Activated B cell treated with CpG ODN at 0.5 μM for 24 hours (primary cell): ENCODE results near the gene DAZAP1. TPM values are rescaled to one million over a fixed set of nuclear protein-coding genes. Genes with fewer than 3 reads are reported as not detected.

Experiments
- ATAC-seq: fragments of 200-7000 bp; cut with Tn5 transposase; one replicate; pipeline ENCODE4 v1.10.0; 2021; ENCODE audit warnings: low read depth, mild to moderate bottlenecking, moderate library complexity
- CTCF ChIA-PET: fragments of 350-600 bp; sonication (Branson Sonifier 250); formaldehyde crosslinking; loops from one replicate; lab custom pipeline; 2021; ENCODE audit warnings: antibody characterized with exemption; lab: Charles Lee
- POLR2A ChIA-PET: fragments of 350-600 bp; sonication (Branson Sonifier 250); formaldehyde crosslinking; loops from one replicate; lab custom pipeline; 2021; ENCODE audit warnings: antibody characterized with exemption; lab: Charles Lee
- DNase-seq: peaks from one replicate; pipeline ENCODE4 v3.0.0; 2022
- H3K27ac Mint-ChIP-seq: one replicate; pipeline ENCODE4 v1.8.0; 2020; ENCODE audit warnings: mixed read lengths
- H3K27me3 Mint-ChIP-seq: one replicate; pipeline ENCODE4 v1.8.0; 2021; ENCODE audit warnings: mixed read lengths
- H3K36me3 Mint-ChIP-seq: one replicate; pipeline ENCODE4 v1.8.0; 2021; ENCODE audit warnings: low read depth, mixed read lengths
- H3K4me1 Mint-ChIP-seq: one replicate; pipeline ENCODE4 v1.8.0; 2021; ENCODE audit warnings: mixed read lengths
- H3K4me3 Mint-ChIP-seq: one replicate; pipeline ENCODE4 v1.8.0; 2020; ENCODE audit warnings: mild to moderate bottlenecking, mixed read lengths
- H3K9me3 Mint-ChIP-seq: one replicate; pipeline ENCODE4 v1.8.0; 2020; ENCODE audit warnings: mixed read lengths
- CTCF ChIP-seq: fragments of 200-600 bp; IDR thresholded peaks from one replicate; pipeline ENCODE4 v1.8.0; 2022; ENCODE audit warnings: antibody characterized with exemption, mild to moderate bottlenecking
- intact Hi-C: fragments of 100-400 bp; cut with micrococcal nuclease; formaldehyde crosslinking; loops from one replicate; pipeline ENCODE4 v1.15.1; 2024
- total RNA-seq: library from RNA; stranded (reverse); gene quantifications from 2 replicates; pipeline ENCODE4 v1.2.3, GENCODE V29; 2022

The DAZAP1 gene
- total RNA-seq, 1 donor from 2014 or later, result 195 TPM

GRCh38 chr19:1472231-1473084, 65.1 kb downstream of the DAZAP1 start:
- CTCF ChIA-PET, result no interaction called here
- peaks cover 13% of the 10 kb centered on the region for H3K36me3 Mint-ChIP-seq
- intact Hi-C loops, result no loop called here
- no peaks in the 10 kb centered on the region for H3K9me3 Mint-ChIP-seq
- H3K4me1 Mint-ChIP-seq, result peaks cover 26% of the 10 kb centered on the region
- ATAC-seq, result no peak
- DNase-seq, result no peak
- peaks cover 2% of the 10 kb centered on the region for H3K27me3 Mint-ChIP-seq
- POLR2A ChIA-PET, result interaction anchor here (0.5 to 1.8 kb wide), 5 partner anchors 15 to 28 kb away, joined by 3 to 8 read pairs (median 5); partner anchors contain the start of genes PCSK4 and REEP6
- no peak overlapping the region for H3K4me3 Mint-ChIP-seq
- TF ChIP-seq CTCF, result no peak
- no peak overlapping the region for H3K27ac Mint-ChIP-seq

GRCh38 chr19:1473085-1473851, 65.9 kb downstream of the DAZAP1 start:
- ChIA-PET CTCF (no interaction called here), POLR2A (interaction anchor here (1.8 kb wide), 1 partner anchor 18 kb away, joined by 5 read pairs; the partner anchor contains the start of genes PCSK4 and REEP6)
- Mint-ChIP-seq H3K27ac (no peak overlapping the region), H3K36me3 (peaks cover 13% of the 10 kb centered on the region), H3K27me3 (peaks cover 2% of the 10 kb centered on the region), H3K9me3 (no peaks in the 10 kb centered on the region), H3K4me1 (peaks cover 32% of the 10 kb centered on the region), H3K4me3 (peak overlapping the region; percentile 19)
- TF ChIP-seq CTCF, result no peak
- DNase-seq (no peak), ATAC-seq (no peak)
- intact Hi-C loops, result no loop called here

- no peak overlapping the region for H3K4me3 Mint-ChIP-seq
- peaks cover 2% of the 10 kb centered on the region for H3K27me3 Mint-ChIP-seq
- DNase-seq (no peak), ATAC-seq (no peak)
- ChIA-PET POLR2A (interaction anchor here (1.8 kb wide), 1 partner anchor 17 kb away, joined by 5 read pairs; the partner anchor contains the start of genes PCSK4 and REEP6), CTCF (no interaction called here)
- H3K9me3 Mint-ChIP-seq, result no peaks in the 10 kb centered on the region
- intact Hi-C loops, result no loop called here
- peaks cover 16% of the 10 kb centered on the region for H3K36me3 Mint-ChIP-seq
- no peak for TF ChIP-seq CTCF
- H3K4me1 Mint-ChIP-seq, result peaks cover 34% of the 10 kb centered on the region
- no peak overlapping the region for H3K27ac Mint-ChIP-seq
These were observed 66.8 kb downstream of the DAZAP1 start for GRCh38 chr19:1474011-1474764.

- Mint-ChIP-seq H3K4me3 (no peak overlapping the region), H3K27me3 (peaks cover 2% of the 10 kb centered on the region)
- intact Hi-C loops, result no loop called here
These were observed 67.5 kb downstream of the DAZAP1 start for GRCh38 chr19:1474765-1475351.

More at GRCh38 chr19:1474765-1475351, 67.5 kb downstream of the DAZAP1 start:
- ChIA-PET CTCF (no interaction called here), POLR2A (interaction anchor here (1.8 kb wide), 1 partner anchor 16 kb away, joined by 5 read pairs; the partner anchor contains the start of genes PCSK4 and REEP6)
- Mint-ChIP-seq H3K4me1 (peaks cover 37% of the 10 kb centered on the region), H3K27ac (no peak overlapping the region), H3K9me3 (no peaks in the 10 kb centered on the region), H3K36me3 (peaks cover 17% of the 10 kb centered on the region)
- DNase-seq, result no peak
- no peak for TF ChIP-seq CTCF
- ATAC-seq, result no peak
